GM23338 (cell line): Measurements from ENCODE around the gene DPH6. TPM values are rescaled to one million over a fixed set of nuclear protein-coding genes. Genes with fewer than 3 reads are reported as not detected.

Experiments used
- ATAC-seq: fragments of 200-7000 bp; cut with Tn5 transposase; 3 replicates; pipeline ENCODE4 v1.9.1; 2020
- DNase-seq: peaks from one replicate; pipeline ENCODE4 v3.0.0-alpha.2; 2015; ENCODE audit warnings: low spot score
- H2AFZ ChIP-seq: fragments of 200-600 bp; sonication (generic); 2 replicates; pipeline ENCODE4 v1.8.0; 2016; ENCODE audit warnings: antibody characterized with exemption, mild to moderate bottlenecking, moderate library complexity
- H3F3A ChIP-seq: fragments of 200-600 bp; sonication (generic); replicated peaks from 2 replicates; pipeline ENCODE4 v1.8.0; 2017; ENCODE audit warnings: antibody characterized with exemption, mixed run types, low read depth
- H3K27ac ChIP-seq: fragments of 200-600 bp; sonication (generic); 2 replicates; pipeline ENCODE4 v1.6.1; 2016; ENCODE audit warnings: low read depth
- H3K27me3 ChIP-seq: fragments of 200-600 bp; sonication (generic); 2 replicates; pipeline ENCODE4 v1.8.0; 2016; ENCODE audit warnings: mild to moderate bottlenecking, mixed run types, moderate library complexity; ENCODE audit not compliant: insufficient read depth
- H3K36me3 ChIP-seq: fragments of 200-600 bp; sonication (generic); 2 replicates; pipeline ENCODE4 v1.8.0; 2016; ENCODE audit warnings: mild to moderate bottlenecking; ENCODE audit not compliant: insufficient read depth
- H3K4me1 ChIP-seq: fragments of 200-600 bp; sonication (generic); 2 replicates; pipeline ENCODE4 v1.8.0; 2016; ENCODE audit warnings: mild to moderate bottlenecking, moderate library complexity; ENCODE audit not compliant: insufficient read depth
- H3K4me2 ChIP-seq: fragments of 200-600 bp; sonication (generic); 2 replicates; pipeline ENCODE4 v1.7.1; 2017; ENCODE audit warnings: mixed run types
- H3K4me3 ChIP-seq: fragments of 200-600 bp; sonication (generic); 2 replicates; pipeline ENCODE4 v1.6.1; 2016; ENCODE audit warnings: mixed run types
- H3K79me2 ChIP-seq: fragments of 200-600 bp; sonication (generic); replicated peaks from 2 replicates; pipeline ENCODE4 v1.8.0; 2017; ENCODE audit warnings: mild to moderate bottlenecking; ENCODE audit not compliant: insufficient read depth
- H3K9me2 ChIP-seq: fragments of 200-600 bp; sonication (generic); 2 replicates; pipeline ENCODE4 v1.8.0; 2017; ENCODE audit not compliant: insufficient read depth
- H4K20me1 ChIP-seq: fragments of 200-600 bp; sonication (generic); replicated peaks from 2 replicates; pipeline ENCODE4 v1.8.0; 2017; ENCODE audit warnings: mild to moderate bottlenecking; ENCODE audit not compliant: insufficient read depth
- H3K27ac Mint-ChIP-seq: 2 replicates; pipeline ENCODE4 v1.8.0; 2020; ENCODE audit warnings: inconsistent platforms, mild to moderate bottlenecking, moderate library complexity, mixed read lengths
- H3K27me3 Mint-ChIP-seq: 3 replicates; pipeline ENCODE4 v1.8.0; 2022; ENCODE audit warnings: low read depth, mild to moderate bottlenecking, moderate library complexity, mixed read lengths, inconsistent platforms; ENCODE audit not compliant: insufficient read depth, poor library complexity
- H3K36me3 Mint-ChIP-seq: 3 replicates; pipeline ENCODE4 v1.8.0; 2021; ENCODE audit warnings: low read depth, mild to moderate bottlenecking, inconsistent platforms, moderate library complexity, mixed read lengths
- H3K4me1 Mint-ChIP-seq: 3 replicates; pipeline ENCODE4 v1.8.0; 2020; ENCODE audit warnings: mild to moderate bottlenecking, inconsistent platforms, mixed read lengths
- H3K4me3 Mint-ChIP-seq: 3 replicates; pipeline ENCODE4 v1.8.0; 2021; ENCODE audit warnings: moderate library complexity, mild to moderate bottlenecking, inconsistent platforms, mixed read lengths
- H3K9me3 Mint-ChIP-seq: 3 replicates; pipeline ENCODE4 v1.8.0; 2020; ENCODE audit warnings: moderate library complexity, mild to moderate bottlenecking, inconsistent platforms, mixed read lengths
- CREB1 ChIP-seq: fragments of 250-450 bp; sonication (Bioruptor Pico); IDR thresholded peaks from 2 replicates; pipeline ENCODE4 v1.5.0; 2020; ENCODE audit warnings: low read depth, mild to moderate bottlenecking, moderate library complexity
- ETS1 ChIP-seq: IDR thresholded peaks from 2 replicates; pipeline ENCODE4 v1.6.1; 2016; ENCODE audit warnings: antibody characterized with exemption
- EZH2 ChIP-seq: fragments of 200-600 bp; sonication (generic); IDR thresholded peaks from one replicate; pipeline ENCODE4 v1.8.0; 2017; ENCODE audit warnings: antibody characterized with exemption, mild to moderate bottlenecking, low read depth; ENCODE audit not compliant: unreplicated experiment
- EZH2phosphoT487 ChIP-seq: fragments of 200-600 bp; sonication (generic); IDR thresholded peaks from one replicate; pipeline ENCODE4 v1.8.1; 2018; ENCODE audit warnings: antibody characterized with exemption; ENCODE audit not compliant: unreplicated experiment
- JUNB ChIP-seq: IDR thresholded peaks from one replicate; pipeline ENCODE4 v1.6.1; 2016; ENCODE audit warnings: antibody characterized with exemption; ENCODE audit not compliant: unreplicated experiment
- NANOG ChIP-seq: IDR thresholded peaks from 2 replicates; pipeline ENCODE4 v1.6.1; 2016; ENCODE audit warnings: antibody characterized with exemption, borderline replicate concordance
- POLR2AphosphoS5 ChIP-seq: IDR thresholded peaks from 2 replicates; pipeline ENCODE4 v1.6.1; 2016; ENCODE audit warnings: antibody characterized with exemption, low read depth
- REST ChIP-seq: IDR thresholded peaks from one replicate; pipeline ENCODE4 v1.6.1; 2018; ENCODE audit warnings: antibody characterized with exemption; ENCODE audit not compliant: unreplicated experiment
- STAT1 ChIP-seq: IDR thresholded peaks from one replicate; pipeline ENCODE4 v1.6.1; 2016; ENCODE audit warnings: antibody characterized with exemption; ENCODE audit not compliant: unreplicated experiment
- ZNF331 ChIP-seq: fragments of 250-450 bp; sonication (Bioruptor Pico); IDR thresholded peaks from 2 replicates; pipeline ENCODE4 v1.5.0; 2020; ENCODE audit warnings: low read depth, mild to moderate bottlenecking, moderate library complexity
- ZNF462 ChIP-seq: fragments of 250-450 bp; sonication (Bioruptor Pico); IDR thresholded peaks from 2 replicates; pipeline ENCODE4 v1.5.0; 2020; ENCODE audit warnings: mild to moderate bottlenecking, moderate library complexity
- polyA plus RNA-seq: library from polyadenylated mRNA; unstranded; fragments of >200 nt; fragmentation: Nextera tagmentation; extraction: Ambion mirVana; gene quantifications from 2 replicates; pipeline ENCODE4 v1.2.1, GENCODE V29; 2016
- total RNA-seq: library from RNA; depleted of rRNA; stranded (reverse); fragments of >200 nt; shearing (Covaris generic); gene quantifications from 2 replicates; pipeline ENCODE4 v1.2.3, GENCODE V29; 2014

DPH6 gene
- total and polyA plus RNA-seq, 2 experiments from 2014 or later = 37.9 to 46.9 TPM

GRCh38 chr15:35506272-35506870 is 39.6 kb downstream of the DPH6 start (continued):
- TF ChIP-seq REST (no peak), EZH2phosphoT487 (no peak), EZH2 (no peak), ZNF462 (CRISPR knock-in tag) (no peak)

GRCh38 chr15:35505809-35506208 is 40.2 kb downstream of the DPH6 start:
- no peak overlapping the region for H3K4me2 ChIP-seq
- no peak for ATAC-seq
- TF ChIP-seq ZNF331 (CRISPR knock-in tag) (no peak), NANOG (no peak), JUNB (no peak), ETS1 (no peak), CREB1 (CRISPR knock-in tag) (no peak), REST (no peak), EZH2phosphoT487 (no peak), POLR2AphosphoS5 (no peak), STAT1 (no peak)

More at GRCh38 chr15:35505809-35506208, 40.2 kb downstream of the DPH6 start:
- H3K4me1 ChIP-seq = peaks cover 15% of the 10 kb centered on the region
- no peaks in the 10 kb centered on the region for H3F3A ChIP-seq
- no peak overlapping the region for H2AFZ ChIP-seq
- Mint-ChIP-seq H3K4me3 (no peak overlapping the region), H3K27me3 (no peaks in the 10 kb centered on the region), H3K4me1 (peaks cover 25% of the 10 kb centered on the region), H3K36me3 (no peaks in the 10 kb centered on the region), H3K9me3 (no peaks in the 10 kb centered on the region), H3K27ac (no peak overlapping the region)
- no peaks in the 10 kb centered on the region for H3K79me2 ChIP-seq
- no peak for DNase-seq
- H3K27ac ChIP-seq = no peak overlapping the region
- H3K9me2 ChIP-seq = no peaks in the 10 kb centered on the region
- H3K27me3 ChIP-seq = no peaks in the 10 kb centered on the region
- H3K36me3 ChIP-seq = no peaks in the 10 kb centered on the region
- no peak overlapping the region for H3K4me3 ChIP-seq
- no peaks in the 10 kb centered on the region for H4K20me1 ChIP-seq
